Activated CD4-positive, alpha-beta memory T cell treated with anti-CD3 and anti-CD28 coated beads, Interleukin-2, amount 10 ng/mL, durations not matched to agents 7 days and 5 days (primary cell): Measurements from ENCODE around the gene ANGPT4. TPM values are rescaled to one million over a fixed set of nuclear protein-coding genes. Genes with fewer than 3 reads are reported as not detected.
A peak's percentile ranks its signal among the peaks of the same experiment; 100 is the strongest.

Experiments used
- CTCF ChIA-PET: fragments of 350-600 bp; sonication (Branson Sonifier 250); formaldehyde crosslinking; loops from one replicate; lab custom pipeline; 2021; ENCODE audit warnings: antibody characterized with exemption, inconsistent platforms; lab: Charles Lee
- POLR2A ChIA-PET: fragments of 350-600 bp; sonication (Branson Sonifier 250); formaldehyde crosslinking; loops from one replicate; lab custom pipeline; 2021; ENCODE audit warnings: antibody characterized with exemption; lab: Charles Lee
- DNase-seq: peaks from one replicate; pipeline ENCODE4 v3.0.0-alpha.2; 2020
- H3K27ac Mint-ChIP-seq: one replicate; pipeline ENCODE4 v1.8.0; 2021; ENCODE audit warnings: mild to moderate bottlenecking, mixed read lengths
- H3K27me3 Mint-ChIP-seq: one replicate; pipeline ENCODE4 v1.8.0; 2021; ENCODE audit warnings: mixed read lengths
- H3K36me3 Mint-ChIP-seq: one replicate; pipeline ENCODE4 v1.8.0; 2021; ENCODE audit warnings: low read depth, mixed read lengths
- H3K4me1 Mint-ChIP-seq: one replicate; pipeline ENCODE4 v1.8.0; 2021; ENCODE audit warnings: mixed read lengths
- H3K4me3 Mint-ChIP-seq: one replicate; pipeline ENCODE4 v1.8.0; 2021; ENCODE audit warnings: mild to moderate bottlenecking, mixed read lengths
- H3K9me3 Mint-ChIP-seq: one replicate; pipeline ENCODE4 v1.8.0; 2021; ENCODE audit warnings: mixed read lengths
- total RNA-seq, 2 experiments: library from RNA; stranded (reverse); gene quantifications; one replicate each; pipeline ENCODE4 v1.2.3, GENCODE V29; 2021

ANGPT4 gene
- total RNA-seq, 2 experiments from 2014 or later = not detected

GRCh38 chr20:873875-874607, 42.1 kb downstream of the ANGPT4 start:
- Mint-ChIP-seq H3K4me1 (peaks cover 4% of the 10 kb centered on the region), H3K36me3 (no peaks in the 10 kb centered on the region), H3K27me3 (no peaks in the 10 kb centered on the region), H3K9me3 (no peaks in the 10 kb centered on the region), H3K4me3 (no peak overlapping the region), H3K27ac (no peak overlapping the region)
- no peak for DNase-seq
- ChIA-PET POLR2A (no interaction called here), CTCF (no interaction called here)

GRCh38 chr20:872855-873520, 43.1 kb downstream of the ANGPT4 start:
- H3K27ac Mint-ChIP-seq = no peak overlapping the region
- DNase-seq = no peak
- H3K4me3 Mint-ChIP-seq = no peak overlapping the region
- H3K36me3 Mint-ChIP-seq = no peaks in the 10 kb centered on the region
- CTCF ChIA-PET = no interaction called here
- POLR2A ChIA-PET = no interaction called here
- H3K27me3 Mint-ChIP-seq = no peaks in the 10 kb centered on the region
- H3K9me3 Mint-ChIP-seq = no peaks in the 10 kb centered on the region
- H3K4me1 Mint-ChIP-seq = peaks cover 4% of the 10 kb centered on the region

- no peak overlapping the region for H3K4me3 Mint-ChIP-seq
- ChIA-PET POLR2A (interaction anchor here (0.9 kb wide), 1 partner anchor 38 kb away, joined by 3 read pairs; the partner anchor contains the start of gene FAM110A), CTCF (interaction anchor here (0.7 kb wide), 1 partner anchor 39 kb away, joined by 6 read pairs; the partner anchor contains the start of gene FAM110A)
- no peak overlapping the region for H3K27ac Mint-ChIP-seq
- DNase-seq = no peak
- H3K36me3 Mint-ChIP-seq = no peaks in the 10 kb centered on the region
- H3K9me3 Mint-ChIP-seq = no peaks in the 10 kb centered on the region
- H3K4me1 Mint-ChIP-seq = peaks cover 4% of the 10 kb centered on the region
- no peaks in the 10 kb centered on the region for H3K27me3 Mint-ChIP-seq
Observed at GRCh38 chr20:871948-872347, 44.2 kb downstream of the ANGPT4 start.

- Mint-ChIP-seq H3K9me3 (no peaks in the 10 kb centered on the region), H3K4me1 (peaks cover 4% of the 10 kb centered on the region), H3K36me3 (no peaks in the 10 kb centered on the region), H3K4me3 (no peak overlapping the region), H3K27ac (no peak overlapping the region), H3K27me3 (no peaks in the 10 kb centered on the region)
- ChIA-PET POLR2A (interaction anchor here (0.9 kb wide), 1 partner anchor 38 kb away, joined by 3 read pairs; the partner anchor contains the start of gene FAM110A), CTCF (interaction anchor here (0.7 kb wide), 1 partner anchor 38 kb away, joined by 6 read pairs; the partner anchor contains the start of gene FAM110A)
- DNase-seq = no peak
Observed at GRCh38 chr20:871436-871835, 44.7 kb downstream of the ANGPT4 start.

- no peaks in the 10 kb centered on the region for H3K36me3 Mint-ChIP-seq
- H3K4me3 Mint-ChIP-seq = no peak overlapping the region
- no peaks in the 10 kb centered on the region for H3K27me3 Mint-ChIP-seq
- ChIA-PET CTCF (no interaction called here), POLR2A (no interaction called here)
- H3K4me1 Mint-ChIP-seq = peaks cover 4% of the 10 kb centered on the region
- no peak for DNase-seq
- no peak overlapping the region for H3K27ac Mint-ChIP-seq
- no peaks in the 10 kb centered on the region for H3K9me3 Mint-ChIP-seq
Observed at GRCh38 chr20:870758-871157, 45.4 kb downstream of the ANGPT4 start.

- Mint-ChIP-seq H3K4me1 (peaks cover 4% of the 10 kb centered on the region), H3K27me3 (no peaks in the 10 kb centered on the region), H3K27ac (no peak overlapping the region), H3K36me3 (no peaks in the 10 kb centered on the region), H3K9me3 (no peaks in the 10 kb centered on the region), H3K4me3 (no peak overlapping the region)
- DNase-seq = no peak
- ChIA-PET POLR2A (no interaction called here), CTCF (no interaction called here)
Observed at GRCh38 chr20:869606-870005, 46.5 kb downstream of the ANGPT4 start.

- ChIA-PET POLR2A (no interaction called here), CTCF (no interaction called here)
- DNase-seq = no peak
- peaks cover 8% of the 10 kb centered on the region for H3K4me1 Mint-ChIP-seq
- H3K4me3 Mint-ChIP-seq = no peak overlapping the region
- H3K9me3 Mint-ChIP-seq = no peaks in the 10 kb centered on the region
- H3K36me3 Mint-ChIP-seq = no peaks in the 10 kb centered on the region
- H3K27me3 Mint-ChIP-seq = no peaks in the 10 kb centered on the region
- no peak overlapping the region for H3K27ac Mint-ChIP-seq
Observed at GRCh38 chr20:868279-868678, 47.9 kb downstream of the ANGPT4 start.

GRCh38 chr20:865440-865839, 50.7 kb downstream of the ANGPT4 start:
- ChIA-PET POLR2A (interaction anchor here (0.6 kb wide), 1 partner anchor 32 kb away, joined by 3 read pairs; the partner anchor contains the start of gene FAM110A), CTCF (no interaction called here)
- Mint-ChIP-seq H3K27ac (no peak overlapping the region), H3K4me1 (peaks cover 10% of the 10 kb centered on the region), H3K27me3 (no peaks in the 10 kb centered on the region), H3K4me3 (no peak overlapping the region), H3K36me3 (no peaks in the 10 kb centered on the region), H3K9me3 (no peaks in the 10 kb centered on the region)
- DNase-seq = no peak

- no peaks in the 10 kb centered on the region for H3K9me3 Mint-ChIP-seq
- H3K27ac Mint-ChIP-seq = no peak overlapping the region
- H3K4me3 Mint-ChIP-seq = no peak overlapping the region
- peaks cover 55% of the 10 kb centered on the region for H3K4me1 Mint-ChIP-seq
- ChIA-PET CTCF (interaction anchor here (1.0 to 1.1 kb wide), 2 partner anchors 10 to 28 kb away, joined by 3 read pairs; partner anchors contain the start of gene FAM110A), POLR2A (interaction anchor here (1.0 kb wide), 1 partner anchor 9 kb away, joined by 3 read pairs; no protein-coding TSS in a partner anchor)
- DNase-seq = no peak
- peaks cover 11% of the 10 kb centered on the region for H3K36me3 Mint-ChIP-seq
- H3K27me3 Mint-ChIP-seq = no peaks in the 10 kb centered on the region
Observed at GRCh38 chr20:860891-861290, 55.2 kb downstream of the ANGPT4 start.

GRCh38 chr20:859751-860231, 56.3 kb downstream of the ANGPT4 start:
- DNase-seq = no peak
- Mint-ChIP-seq H3K4me3 (no peak overlapping the region), H3K4me1 (peaks cover 66% of the 10 kb centered on the region), H3K36me3 (peaks cover 11% of the 10 kb centered on the region), H3K27ac (peak overlapping the region; percentile 74), H3K9me3 (no peaks in the 10 kb centered on the region), H3K27me3 (no peaks in the 10 kb centered on the region)
- ChIA-PET POLR2A (interaction anchor here (0.8 to 2.2 kb wide), 5 partner anchors 8 to 27 kb away, joined by 3 to 13 read pairs (median 5); partner anchors contain the start of gene FAM110A), CTCF (interaction anchor here (0.9 to 1.3 kb wide), 3 partner anchors 13 to 41 kb away, joined by 3 to 7 read pairs (median 4); no protein-coding TSS in a partner anchor)

GRCh38 chr20:858011-858410, 58.1 kb downstream of the ANGPT4 start:
- DNase-seq = no peak
- H3K27ac Mint-ChIP-seq = no peak overlapping the region
- CTCF ChIA-PET = no interaction called here
- no peak overlapping the region for H3K4me3 Mint-ChIP-seq
- POLR2A ChIA-PET = interaction anchor here (0.9 to 2.2 kb wide), 3 partner anchors 11 to 25 kb away, joined by 3 to 13 read pairs (median 11); partner anchors contain the start of gene FAM110A
- no peaks in the 10 kb centered on the region for H3K27me3 Mint-ChIP-seq
- H3K4me1 Mint-ChIP-seq = peaks cover 74% of the 10 kb centered on the region
- H3K36me3 Mint-ChIP-seq = peaks cover 15% of the 10 kb centered on the region
- no peaks in the 10 kb centered on the region for H3K9me3 Mint-ChIP-seq

GRCh38 chr20:856361-856775, 59.8 kb downstream of the ANGPT4 start:
- DNase-seq = peak; percentile 69
- H3K27me3 Mint-ChIP-seq = no peaks in the 10 kb centered on the region
- POLR2A ChIA-PET = interaction anchor here (1.0 to 1.7 kb wide), 2 partner anchors 8 to 9 kb away, joined by 3 to 5 read pairs; no protein-coding TSS in a partner anchor
- H3K27ac Mint-ChIP-seq = peak overlapping the region; percentile 70
- CTCF ChIA-PET = no interaction called here
- H3K4me3 Mint-ChIP-seq = peak overlapping the region; percentile 38
- H3K4me1 Mint-ChIP-seq = peaks cover 87% of the 10 kb centered on the region
- no peaks in the 10 kb centered on the region for H3K9me3 Mint-ChIP-seq
- H3K36me3 Mint-ChIP-seq = peaks cover 26% of the 10 kb centered on the region
